SK-N-SH (cell line): ENCODE measurements around the gene ESYT3.

Source experiments
- CTCF ChIP-seq: fragments of 200-600 bp; sonication (generic); IDR thresholded peaks from 2 replicates; pipeline ENCODE4 v1.6.1; 2017; ENCODE audit warnings: antibody characterized with exemption, mild to moderate bottlenecking, moderate library complexity
- MEF2A ChIP-seq: IDR thresholded peaks from 2 replicates; pipeline ENCODE4 v1.4.0; 2012; ENCODE audit warnings: low read depth, borderline replicate concordance
- RAD21 ChIP-seq: IDR thresholded peaks from 2 replicates; pipeline ENCODE4 v1.6.1; 2012; ENCODE audit warnings: mild to moderate bottlenecking, low read length
- USF2 ChIP-seq: fragments of 150-350 bp; IDR thresholded peaks from 2 replicates; pipeline ENCODE4 v1.6.1; 2017; ENCODE audit warnings: antibody characterized with exemption, low read length, low read depth, borderline replicate concordance

- TF ChIP-seq USF2 (no peak), CTCF (no peak), MEF2A (no peak), RAD21 (no peak)
Observed at GRCh38 chr3:138434875-138435772, 708 bp downstream of the ESYT3 start.
